Hematopoietic multipotent progenitor cell (in vitro differentiated cells): ENCODE measurements around the gene CORO2A. TPM values are rescaled to one million over a fixed set of nuclear protein-coding genes. Genes with fewer than 3 reads are reported as not detected.
A peak's percentile ranks its signal among the peaks of the same experiment; 100 is the strongest.
"Not testable (repeated sequence)": the region's sequence is repeated elsewhere in the genome, so short reads cannot be mapped to it uniquely, and the experiment has no call there.

Experiments used
- DNase-seq, 3 donors: peaks; one replicate each; pipeline ENCODE4 v3.0.0-alpha.2; 2011 to 2015; ENCODE audit warnings: low read depth in 2 of 3, low spot score in 2 of 3
- small RNA-seq: library from RNA; depleted of rRNA; stranded (forward); fragments of <200 nt; gene quantifications from one replicate; pipeline ENCODE3, GENCODE V24; 2012
- total RNA-seq: library from RNA; depleted of rRNA; stranded (reverse); fragments of >200 nt; gene quantifications from one replicate; pipeline ENCODE4 v1.2.3, GENCODE V29; 2012

The CORO2A gene
- total RNA-seq, 1 donor, result 3.5 TPM

- DNase-seq, result peak in 2 of 3 donors; percentile 84 to 85
Measured at GRCh38 chr9:98087420-98088354, 104.8 kb downstream of the CORO2A start.

GRCh38 chr9:98086461-98086860 is 106.0 kb downstream of the CORO2A start:
- DNase-seq, result no peak

GRCh38 chr9:98085944-98086343 is 106.5 kb downstream of the CORO2A start:
- DNase-seq, result no peak

GRCh38 chr9:98085058-98085457 is 107.4 kb downstream of the CORO2A start:
- DNase-seq, result no peak

- no peak for DNase-seq
Measured at GRCh38 chr9:98084396-98084795, 108.0 kb downstream of the CORO2A start.

- DNase-seq, result no peak
Measured at GRCh38 chr9:98083566-98084183, 108.8 kb downstream of the CORO2A start.

GRCh38 chr9:98083061-98083501 is 109.4 kb downstream of the CORO2A start:
- no peak for DNase-seq

- DNase-seq, result no peak
Measured at GRCh38 chr9:98081477-98082219, 110.8 kb downstream of the CORO2A start.

- no peak for DNase-seq
Measured at GRCh38 chr9:98080780-98081179, 111.7 kb downstream of the CORO2A start.

- no peak for DNase-seq
Measured at GRCh38 chr9:98080326-98080725, 112.1 kb downstream of the CORO2A start.

- DNase-seq, result no peak
Measured at GRCh38 chr9:98078895-98079294, 113.5 kb downstream of the CORO2A start.

- DNase-seq, result not testable (repeated sequence)
Measured at GRCh38 chr9:98076514-98076890, 115.9 kb downstream of the CORO2A start.

- DNase-seq, result no peak
Measured at GRCh38 chr9:98075332-98075805, 117.1 kb downstream of the CORO2A start.

- peak; percentile 42 to 67 (median 58) for DNase-seq
Measured at GRCh38 chr9:98074115-98074990, 118.1 kb downstream of the CORO2A start.

- DNase-seq, result no peak
Measured at GRCh38 chr9:98071737-98072136, 120.7 kb downstream of the CORO2A start.

Small RNAs within 50 kb of the gene (small RNA-seq; reads per million reads assigned to genes)
- gene MIR6854 (not detected), gene RF00017 (not detected)

Other genes with a start within 250 kb of the CORO2A start
- gene ANP32B, start 209.3 kb downstream of the CORO2A start, total RNA-seq, result 12.1 TPM
- 80.8 TPM for gene NANS, start 135.9 kb downstream of the CORO2A start, total RNA-seq
- 33.4 TPM for gene TRIM14, start 73.4 kb downstream of the CORO2A start, total RNA-seq
- 26.9 TPM for gene TBC1D2, start 63.0 kb upstream of the CORO2A start, total RNA-seq